Measurements from ENCODE around the gene GSN. TPM values are rescaled to one million over a fixed set of nuclear protein-coding genes. Genes with fewer than 3 reads are reported as not detected.

The GSN gene
- total RNA-seq, 2 donors from 2014 or later, result 590 to 1,544 TPM

DNA sequence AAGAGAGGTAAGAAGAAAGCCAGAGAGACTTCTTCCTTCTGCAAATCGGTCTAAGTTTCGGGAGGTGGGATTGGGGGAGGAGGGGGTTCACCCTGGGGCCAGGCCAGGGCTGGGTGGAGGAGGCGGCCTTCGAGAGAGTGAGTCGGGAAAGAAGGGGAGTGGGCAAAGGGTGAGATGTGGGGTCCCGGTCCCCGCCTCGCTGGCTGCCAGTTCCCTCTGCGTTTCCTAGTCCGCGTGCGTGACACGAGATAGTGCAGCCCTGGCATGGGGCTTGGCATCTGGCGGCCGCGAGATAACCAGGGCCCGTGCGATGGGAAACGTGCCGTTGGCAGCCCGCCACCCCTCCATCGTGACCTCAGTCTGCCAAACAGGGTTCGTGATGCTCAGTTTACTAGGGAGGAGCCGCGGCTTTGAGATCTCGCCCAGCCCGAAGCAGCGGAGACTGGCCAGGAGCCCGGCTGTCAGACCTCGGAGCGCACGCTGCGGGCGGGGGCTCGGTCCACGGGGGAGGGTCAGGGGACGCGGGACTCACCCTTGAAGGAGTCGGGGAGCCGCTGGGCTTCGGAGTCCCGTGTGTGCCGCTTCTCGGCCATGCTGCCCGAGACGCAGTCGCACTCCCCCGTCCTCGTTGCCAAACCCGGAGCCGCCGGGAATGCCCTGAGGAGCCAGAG, 101.8 kb downstream of the GSN start, which contains the start of gene STOM:
STOM (minus strand) TSS at position 656 of the 671 bp plus-strand sequence; CDS start at position 593, 63 bp downstream.
- peak; percentile 97 for DNase-seq (ENCODE audit: low spot score)
- intact Hi-C loops (cut with DNase I), result loop anchor here (5.0 to 10.0 kb wide), 2 partner anchors 42 to 85 kb away; no protein-coding TSS in a partner anchor

DNA sequence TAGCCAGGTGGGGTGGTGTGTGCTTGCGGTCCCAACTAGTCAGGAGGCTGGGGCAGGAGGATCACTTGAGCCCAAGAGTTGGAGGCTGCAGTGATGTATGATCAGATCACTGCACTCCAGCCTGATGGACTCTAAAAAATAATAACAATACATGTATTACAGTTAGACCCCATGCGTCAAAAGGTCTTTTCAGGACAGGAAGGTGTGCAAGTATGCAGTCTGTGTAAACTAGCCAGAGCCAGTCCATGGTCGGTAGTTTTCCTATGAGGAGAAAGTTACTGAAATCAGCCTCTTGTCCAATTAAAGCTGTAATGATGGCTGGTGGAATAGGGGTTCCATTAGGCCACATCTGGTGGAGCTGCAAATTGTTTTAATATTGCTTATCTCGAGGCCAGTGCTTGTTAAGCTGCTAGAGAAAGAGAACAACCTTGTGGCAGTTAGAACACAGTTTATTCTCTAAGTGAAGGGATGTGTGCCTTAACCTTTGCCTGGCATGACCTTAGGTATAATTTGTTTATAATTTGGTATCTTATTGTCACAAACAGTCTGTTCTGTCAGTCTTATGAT, 103.6 kb downstream of the GSN start:
- intact Hi-C loops (cut with DNase I), result no loop called here
- no peak for DNase-seq (ENCODE audit: low spot score)

- intact Hi-C loops (cut with DNase I), result no loop called here
Measured at GRCh38 chr9:121372239-121373010, 104.5 kb downstream of the GSN start.

DNA sequence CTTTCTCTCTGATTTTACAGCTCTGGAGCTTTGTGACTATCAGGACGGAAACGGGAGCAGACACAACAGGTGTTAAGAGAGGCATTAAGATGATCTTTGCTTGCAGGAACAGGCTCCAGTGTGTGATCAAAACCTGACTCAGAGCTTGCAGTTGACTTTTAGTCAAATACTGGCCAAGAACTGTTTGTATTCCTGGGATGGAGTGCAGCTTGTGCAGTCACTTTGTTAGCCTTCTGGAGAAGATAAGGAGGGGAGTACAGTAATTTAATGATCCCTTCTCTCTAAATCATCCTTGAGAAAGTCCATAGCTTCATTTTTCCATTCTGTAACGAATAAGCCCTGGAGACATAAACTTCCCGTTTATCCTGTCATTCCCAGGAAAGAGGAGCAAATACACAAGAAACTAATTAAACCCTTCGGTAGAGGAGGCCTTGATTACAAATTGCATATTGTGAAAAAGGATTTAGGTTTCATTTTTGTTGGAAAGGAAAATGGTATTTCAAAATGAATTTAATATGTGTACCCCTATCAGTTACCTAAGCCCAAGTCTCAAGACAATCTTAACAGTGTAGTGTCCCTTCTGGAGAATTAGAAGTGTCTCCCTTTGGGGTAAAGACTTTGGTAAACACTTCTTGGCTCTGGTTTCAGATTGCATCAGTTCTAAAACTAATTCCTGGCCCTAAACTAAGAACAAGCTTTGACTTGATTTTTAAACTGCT, 105.2 kb downstream of the GSN start:
- intact Hi-C loops (cut with DNase I), result no loop called here
- DNase-seq (ENCODE audit: low spot score), result no peak

More at GRCh38 chr9:121372239-121373010, 104.5 kb downstream of the GSN start:
- DNase-seq (ENCODE audit: low spot score), result no peak

DNA sequence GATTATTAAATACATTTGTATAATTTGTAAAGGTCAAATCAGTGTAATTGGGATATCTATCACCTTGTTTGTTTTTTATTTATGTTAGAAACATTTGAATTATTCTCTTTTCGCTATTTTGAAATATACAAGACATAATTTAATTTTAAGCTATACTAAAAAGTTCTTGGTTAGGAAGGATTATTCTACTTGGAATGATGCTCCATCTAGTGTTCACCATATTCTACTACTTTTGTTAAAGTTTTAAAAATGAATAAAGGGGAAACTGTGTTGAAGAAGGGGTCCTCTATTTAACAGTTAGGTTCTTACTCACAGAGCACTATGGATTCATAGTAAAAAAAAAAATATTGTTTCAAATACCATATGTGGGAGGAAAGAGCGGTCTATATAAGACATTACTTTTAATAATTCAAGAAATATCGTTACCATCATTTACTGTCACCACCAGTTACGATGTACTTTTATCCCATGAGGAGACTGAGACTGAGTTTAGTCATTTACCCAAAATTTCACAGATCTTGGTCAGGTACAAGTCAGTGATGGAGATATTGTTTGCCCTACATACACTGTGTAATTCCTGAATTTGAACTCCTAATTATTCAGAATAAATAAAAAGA, 108.4 kb downstream of the GSN start:
- DNase-seq (ENCODE audit: low spot score), result no peak
- intact Hi-C loops (cut with DNase I), result loop anchor here in 1 of 2 donors (2.0 kb wide), 1 partner anchor 162 kb away; no protein-coding TSS in a partner anchor

DNA sequence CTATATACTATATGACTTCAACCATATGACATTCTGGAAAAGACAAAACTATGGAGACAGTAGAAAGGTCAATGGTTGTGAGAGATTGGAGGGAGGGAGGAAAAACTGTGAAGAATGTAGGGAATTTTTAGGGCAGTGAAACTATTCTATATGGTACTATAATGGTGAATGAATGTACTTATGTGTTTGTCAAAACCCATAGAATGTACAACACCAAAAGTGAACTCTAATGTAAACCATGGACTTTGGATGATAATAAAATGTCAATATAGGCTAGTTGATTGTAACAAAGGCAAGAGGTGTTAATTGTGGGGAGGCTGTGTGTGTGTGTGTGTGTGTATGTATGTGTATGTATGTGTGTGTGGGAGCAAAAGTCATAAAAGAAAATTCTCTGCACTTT, 112.9 kb downstream of the GSN start:
- intact Hi-C loops (cut with DNase I), result no loop called here
- no peak for DNase-seq (ENCODE audit: low spot score)

Other genes with a start within 250 kb of the GSN start
- 1 to 10 TPM; 3.7 to 5.9 TPM for gene C5, start 217.9 kb upstream of the GSN start, total RNA-seq
- gene CNTRL, start 193.2 kb upstream of the GSN start, total RNA-seq, result 10 to 100 TPM; 13.6 to 15.2 TPM
- 10 to 100 TPM; 46.7 to 49.7 TPM for gene RAB14, start 66.3 kb upstream of the GSN start, total RNA-seq
- 100 to 1,000 TPM; 352 to 371 TPM for gene STOM, start 102.1 kb downstream of the GSN start, total RNA-seq
- 10 to 100 TPM in 1 of 2 donors, 1 to 10 TPM in 1; 3.8 to 11.0 TPM for gene GGTA1, start 231.7 kb downstream of the GSN start, total RNA-seq

Measured in posterior vena cava (tissue), 2 donors.